DMS114 treated with DMSO at 0.1 percent for 48 hours (cell line): ENCODE results near the gene OCSTAMP.

ENCODE experiments used
- DNase-seq: peaks from one replicate; lab custom pipeline; 2025; ENCODE audit not compliant: unreplicated experiment; lab: John Stamatoyannopoulos, UW

Gene OCSTAMP

GRCh38 chr20:46550461-46550860 is at the start of gene OCSTAMP:
TSS of gene OCSTAMP (minus strand) at chr20:46550654. CDS start at chr20:46550560, 94 bp downstream.
- no peak for DNase-seq

- no peak for DNase-seq
Observed at GRCh38 chr20:46599227-46599987, 49.0 kb upstream of the OCSTAMP start.

GRCh38 chr20:46595933-46596332 is 45.5 kb upstream of the OCSTAMP start:
- no peak for DNase-seq

- no peak for DNase-seq
Observed at GRCh38 chr20:46594725-46595124, 44.3 kb upstream of the OCSTAMP start.

GRCh38 chr20:46592580-46593362 is 42.3 kb upstream of the OCSTAMP start:
- no peak for DNase-seq

GRCh38 chr20:46590443-46590842 is 40.0 kb upstream of the OCSTAMP start:
- no peak for DNase-seq

- DNase-seq, result no peak
Observed at GRCh38 chr20:46588532-46589511, 38.4 kb upstream of the OCSTAMP start.

- DNase-seq, result no peak
Observed at GRCh38 chr20:46587986-46588385, 37.5 kb upstream of the OCSTAMP start.

GRCh38 chr20:46586724-46587123 is 36.3 kb upstream of the OCSTAMP start:
- no peak for DNase-seq

GRCh38 chr20:46584508-46584907 is 34.1 kb upstream of the OCSTAMP start:
- DNase-seq, result no peak

GRCh38 chr20:46583411-46584214 is 33.2 kb upstream of the OCSTAMP start:
- DNase-seq, result no peak

- no peak for DNase-seq
Observed at GRCh38 chr20:46582648-46583047, 32.2 kb upstream of the OCSTAMP start.

GRCh38 chr20:46581391-46581790 is 30.9 kb upstream of the OCSTAMP start:
- DNase-seq, result no peak

GRCh38 chr20:46580613-46581205 is 30.3 kb upstream of the OCSTAMP start:
- no peak for DNase-seq

GRCh38 chr20:46578745-46579144 is 28.3 kb upstream of the OCSTAMP start:
- no peak for DNase-seq

GRCh38 chr20:46576774-46577395 is 26.4 kb upstream of the OCSTAMP start:
- DNase-seq, result no peak

GRCh38 chr20:46575937-46576461 is 25.5 kb upstream of the OCSTAMP start:
- no peak for DNase-seq

- DNase-seq, result no peak
Observed at GRCh38 chr20:46575394-46575793, 24.9 kb upstream of the OCSTAMP start.
